SW480 (cell line): ENCODE results near the gene EP400.
A peak's percentile ranks its signal among the peaks of the same experiment; 100 is the strongest.
"Not testable (repeated sequence)": the region's sequence is repeated elsewhere in the genome, so short reads cannot be mapped to it uniquely, and the experiment has no call there.

Source experiments
- DNase-seq: peaks from one replicate; pipeline ENCODE4 v3.0.0-alpha.2; 2016; ENCODE audit warnings: low spot score

EP400 gene

GRCh38 chr12:132069336-132069985 is 119.7 kb downstream of the EP400 start:
- no peak for DNase-seq

- no peak for DNase-seq
Measured at GRCh38 chr12:132070298-132070697, 120.6 kb downstream of the EP400 start.

- DNase-seq, result no peak
Measured at GRCh38 chr12:132071040-132071810, 121.5 kb downstream of the EP400 start.

DNA sequence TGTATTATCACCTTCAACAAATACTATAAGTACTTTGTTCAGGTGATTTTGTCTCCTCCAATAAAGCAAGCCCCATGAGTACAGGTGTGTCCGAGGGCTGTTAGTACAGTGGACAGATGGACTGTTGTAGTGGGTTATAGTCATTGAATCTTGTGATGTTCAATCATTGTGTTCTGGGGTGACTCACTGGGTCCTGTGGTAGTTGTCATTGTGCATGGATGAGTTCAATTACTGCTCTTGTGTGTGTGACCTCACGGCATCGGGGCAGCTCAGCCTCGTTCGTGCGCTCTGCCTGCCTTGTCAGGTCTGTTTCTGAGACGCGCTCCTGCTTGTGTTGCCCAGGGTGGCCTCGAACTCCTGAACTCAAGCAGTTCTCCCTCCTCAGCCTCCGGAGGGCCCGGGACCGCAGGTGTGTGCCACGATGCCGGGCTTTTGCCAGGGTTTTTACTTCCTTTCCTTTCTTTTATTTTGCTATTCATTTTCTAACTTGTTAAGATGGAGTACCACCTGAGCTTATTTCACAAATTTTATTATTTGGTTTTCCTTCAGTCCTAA is 122.2 kb downstream of the EP400 start:
- no peak for DNase-seq

- DNase-seq, result no peak
Measured at GRCh38 chr12:132074216-132074615, 124.5 kb downstream of the EP400 start.

DNA sequence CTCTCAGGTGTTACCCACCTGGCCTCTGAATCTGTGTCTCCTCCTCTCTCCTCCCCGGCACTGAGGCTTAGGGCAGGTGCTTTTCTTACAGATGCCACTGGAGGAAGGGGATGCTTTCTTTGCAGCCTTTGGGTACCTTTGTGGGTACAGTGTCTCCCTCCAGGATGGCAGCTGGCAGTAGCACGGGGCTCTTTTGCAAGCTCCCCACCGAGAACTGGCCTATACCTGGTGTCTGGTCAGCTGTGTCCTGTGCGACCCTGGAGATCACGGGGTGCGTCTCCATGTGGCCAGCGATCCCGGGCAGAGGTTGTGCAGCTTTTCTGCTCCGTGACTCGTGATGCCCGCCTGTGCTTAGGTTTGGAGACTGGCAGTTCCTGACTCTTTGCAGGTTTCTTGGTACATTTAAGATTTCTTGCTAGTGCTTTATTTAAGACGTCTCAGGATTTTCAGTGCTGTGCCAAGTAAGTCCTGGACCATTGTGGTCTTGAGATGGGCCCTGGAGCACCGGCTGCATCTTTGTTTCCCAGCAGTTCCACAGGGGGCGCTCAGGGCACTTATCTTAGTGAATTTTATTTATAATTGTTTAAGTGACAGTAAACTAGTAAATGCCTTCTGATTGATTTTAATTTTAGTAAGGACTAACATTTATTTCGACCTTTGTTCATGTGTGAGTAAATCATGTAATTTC is 125.4 kb downstream of the EP400 start:
- no peak for DNase-seq

- DNase-seq, result no peak
Measured at GRCh38 chr12:132075714-132076553, 126.2 kb downstream of the EP400 start.

DNA sequence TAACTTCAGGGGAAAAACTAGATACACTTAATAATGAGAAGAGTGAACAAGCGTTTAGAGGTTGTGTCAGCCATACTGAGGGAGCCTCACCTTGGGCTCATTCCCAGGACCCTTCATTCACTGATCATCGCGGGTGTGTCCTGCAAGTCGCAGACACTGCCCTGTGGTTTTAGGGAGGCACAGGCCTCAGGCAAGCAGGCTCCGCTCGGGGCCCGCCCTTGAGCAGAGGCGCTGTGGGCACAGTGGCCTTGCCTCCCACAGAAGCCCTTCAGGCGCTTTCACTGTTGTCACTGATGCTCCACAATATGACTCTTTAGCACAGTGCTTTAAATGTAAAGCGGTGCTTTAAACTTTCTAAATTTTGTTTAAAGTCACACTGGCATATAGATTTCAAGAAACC is 127.0 kb downstream of the EP400 start:
- DNase-seq, result no peak

GRCh38 chr12:132077322-132078100 is 127.8 kb downstream of the EP400 start:
- DNase-seq, result no peak

GRCh38 chr12:132078190-132078589 is 128.4 kb downstream of the EP400 start:
- DNase-seq, result no peak

- no peak for DNase-seq
Measured at GRCh38 chr12:132079200-132079599, 129.5 kb downstream of the EP400 start.

GRCh38 chr12:132079695-132080094 is 130.0 kb downstream of the EP400 start:
- DNase-seq, result no peak

GRCh38 chr12:132080515-132080914 is 130.8 kb downstream of the EP400 start:
- not testable (repeated sequence) for DNase-seq

DNA sequence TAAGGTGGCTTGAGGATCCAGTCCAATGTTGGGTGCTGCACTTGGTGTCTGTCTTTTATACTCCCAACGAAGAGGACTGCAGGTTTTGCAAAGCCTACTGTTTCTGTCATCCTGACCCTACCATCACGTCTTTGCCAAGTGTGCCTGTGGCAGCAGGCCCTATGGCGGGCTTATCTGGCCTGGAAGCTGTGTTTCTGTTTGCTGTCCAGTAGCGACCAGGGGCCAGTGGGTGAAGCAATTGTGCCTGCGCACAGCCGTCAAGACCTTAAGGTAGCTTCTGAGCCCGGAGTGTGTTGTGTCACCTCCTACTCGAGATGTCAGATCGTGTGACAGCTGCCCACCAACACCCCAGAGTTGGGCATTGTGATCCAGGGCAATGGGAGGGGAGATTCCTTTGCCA is 131.7 kb downstream of the EP400 start:
- DNase-seq, result no peak

- DNase-seq, result no peak
Measured at GRCh38 chr12:132083614-132083940, 133.8 kb downstream of the EP400 start.

GRCh38 chr12:132083941-132084620 is 134.3 kb downstream of the EP400 start:
- DNase-seq, result peak; percentile 89

DNA sequence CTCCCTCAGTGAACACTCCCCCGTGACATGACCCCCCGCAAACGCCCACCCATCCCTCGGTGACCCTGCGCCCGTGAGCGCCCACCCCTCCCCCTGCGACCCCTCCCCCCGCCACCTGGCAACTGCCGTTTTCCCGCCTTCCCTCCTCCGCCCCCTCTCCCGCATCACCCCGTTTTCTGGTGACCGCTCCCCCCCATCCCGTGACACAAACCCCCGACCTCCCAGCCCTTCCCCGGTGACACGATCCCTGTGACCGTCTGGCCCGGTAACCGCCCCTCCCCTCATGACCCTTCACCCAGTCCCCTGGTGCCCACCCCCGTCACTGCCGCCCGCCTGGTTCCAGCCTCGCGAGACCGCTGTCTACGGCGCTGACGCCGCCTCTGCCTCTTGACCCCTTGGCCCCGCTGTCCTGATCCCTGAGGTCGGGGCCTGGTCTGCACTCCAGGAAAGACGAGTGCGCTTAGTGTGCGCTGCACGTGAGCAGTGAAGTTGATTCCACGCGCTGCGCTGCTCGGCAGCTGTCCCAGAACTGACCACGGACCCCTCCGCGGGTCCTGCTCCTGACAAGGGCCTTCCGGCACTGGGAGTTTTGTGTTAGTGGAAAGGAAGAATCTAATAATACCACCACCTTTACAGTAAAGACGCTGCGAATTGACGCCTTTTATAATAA is 135.0 kb downstream of the EP400 start:
- peak; percentile 19 for DNase-seq

- no peak for DNase-seq
Measured at GRCh38 chr12:132085291-132085635, 135.5 kb downstream of the EP400 start.

DNA sequence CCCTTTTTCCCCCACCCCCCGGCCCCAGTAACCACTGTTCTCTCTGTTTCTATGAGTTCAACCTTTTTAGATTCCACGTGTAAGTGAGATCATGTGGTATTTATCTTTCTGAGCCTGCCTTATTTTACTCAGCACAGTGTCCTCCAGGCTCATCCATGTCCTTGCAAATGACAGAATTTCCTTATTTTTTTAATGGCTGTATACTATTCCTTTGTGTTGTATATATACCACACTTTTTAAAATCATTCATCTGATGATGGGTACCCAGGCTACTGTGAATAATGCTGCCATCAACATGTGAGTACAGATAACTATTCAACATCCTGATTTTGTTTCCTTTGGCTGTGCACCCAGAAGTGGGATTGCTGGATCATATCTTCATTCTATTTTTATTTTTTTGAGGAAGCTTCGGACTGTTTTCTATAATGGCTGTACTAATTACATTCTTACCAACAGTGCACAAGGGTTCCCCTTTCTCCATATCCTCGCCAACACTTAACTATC is 139.7 kb downstream of the EP400 start:
- DNase-seq, result no peak
